IMR-90 (cell line): ENCODE measurements around the gene DBN1. TPM values are rescaled to one million over a fixed set of nuclear protein-coding genes. Genes with fewer than 3 reads are reported as not detected.
A peak's percentile ranks its signal among the peaks of the same experiment; 100 is the strongest.

Experiments
- ATAC-seq: fragments of 200-7000 bp; cut with Tn5 transposase; 2 replicates; pipeline ENCODE4 v1.9.1; 2020; ENCODE audit warnings: low read depth, mild to moderate bottlenecking, moderate library complexity
- BruUV-seq: library from RNA; stranded (reverse); fragments of 400-500 nt; replicated peaks from 2 replicates; lab custom pipeline; 2021; lab: Mats Ljungman, UMichigan
- CTCF ChIA-PET: fragments of 300-600 bp; formaldehyde crosslinking; extraction: SDS; loops from one replicate; lab custom pipeline; 2021; ENCODE audit warnings: antibody characterized with exemption; lab: Yijun Ruan, JAX
- POLR2A ChIA-PET: fragments of 300-600 bp; sonication (Branson Sonifier 250); formaldehyde crosslinking; loops from one replicate; lab custom pipeline; 2022; ENCODE audit warnings: antibody characterized with exemption; ENCODE audit not compliant: unreplicated experiment; lab: Charles Lee
- DNase-seq: peaks from one replicate; pipeline ENCODE4 v3.0.0; 2013
- H2AFZ ChIP-seq: replicated peaks from 2 replicates; pipeline ENCODE3; 2013; ENCODE audit warnings: low read length, mild to moderate bottlenecking; ENCODE audit not compliant: poor library complexity
- H2AK5ac ChIP-seq: 2 replicates; pipeline ENCODE4 v1.6.1; 2013; ENCODE audit warnings: low read depth, low read length, inconsistent platforms
- H2AK9ac ChIP-seq: replicated peaks from 2 replicates; pipeline ENCODE3; 2013; ENCODE audit warnings: mild to moderate bottlenecking, low read depth, low read length, moderate library complexity; ENCODE audit not compliant: poor library complexity
- H2BK120ac ChIP-seq: 2 replicates; pipeline ENCODE4 v1.6.1; 2013; ENCODE audit warnings: low read depth, low read length, inconsistent platforms
- H2BK15ac ChIP-seq: 3 replicates; pipeline ENCODE4 v1.6.1; 2013; ENCODE audit warnings: low read depth, low read length, inconsistent platforms
- H2BK20ac ChIP-seq: 2 replicates; pipeline ENCODE4 v1.6.1; 2013; ENCODE audit warnings: low read depth, mild to moderate bottlenecking, inconsistent platforms, low read length, moderate library complexity
- H2BK5ac ChIP-seq: 2 replicates; pipeline ENCODE4 v1.6.1; 2013; ENCODE audit warnings: mild to moderate bottlenecking, low read depth, low read length, inconsistent platforms; ENCODE audit not compliant: poor library complexity, severe bottlenecking
- H3K14ac ChIP-seq: replicated peaks from 2 replicates; pipeline ENCODE4 v1.6.1; 2013; ENCODE audit warnings: low read depth, low read length, inconsistent platforms
- H3K18ac ChIP-seq: 2 replicates; pipeline ENCODE4 v1.6.1; 2013; ENCODE audit warnings: low read depth, low read length, control low read depth
- H3K23ac ChIP-seq: 2 replicates; pipeline ENCODE4 v1.6.1; 2013; ENCODE audit warnings: low read depth, low read length, inconsistent platforms
- H3K27ac ChIP-seq: 2 replicates; pipeline ENCODE4 v1.5.1; 2013; ENCODE audit warnings: mild to moderate bottlenecking, control low read depth, low read length; ENCODE audit not compliant: insufficient read depth
- H3K27me3 ChIP-seq: 2 replicates; pipeline ENCODE4 v1.6.1; 2013; ENCODE audit warnings: low read length; ENCODE audit not compliant: control insufficient read depth, insufficient read depth
- H3K36me3 ChIP-seq: 2 replicates; pipeline ENCODE4 v1.6.1; 2013; ENCODE audit warnings: low read length, mixed read lengths; ENCODE audit not compliant: control insufficient read depth, insufficient read depth
- H3K4ac ChIP-seq: 2 replicates; pipeline ENCODE4 v1.6.1; 2013; ENCODE audit warnings: low read depth, low read length, inconsistent platforms
- H3K4me1 ChIP-seq: 2 replicates; pipeline ENCODE4 v1.6.1; 2013; ENCODE audit warnings: low read length, mixed read lengths; ENCODE audit not compliant: control insufficient read depth, insufficient read depth
- H3K4me2 ChIP-seq: 2 replicates; pipeline ENCODE4 v1.6.1; 2013; ENCODE audit warnings: low read depth, mild to moderate bottlenecking, control low read depth, low read length, moderate library complexity
- H3K4me3 ChIP-seq: 2 replicates; pipeline ENCODE4 v1.5.1; 2013; ENCODE audit warnings: low read depth, mild to moderate bottlenecking, control low read depth, low read length, moderate library complexity; ENCODE audit not compliant: insufficient read depth
- H3K56ac ChIP-seq: 2 replicates; pipeline ENCODE4 v1.6.1; 2013; ENCODE audit warnings: low read length, inconsistent platforms; ENCODE audit not compliant: insufficient read depth; ENCODE audit errors: extremely low read depth
- H3K79me1 ChIP-seq, 2 experiments: 2 replicates each; pipeline ENCODE4 v1.6.1; 2013; ENCODE audit warnings: low read length in 2 of 2, inconsistent platforms in 1 of 2, low read depth in 1 of 2
- H3K9ac ChIP-seq: 2 replicates; pipeline ENCODE4 v1.6.1; 2013; ENCODE audit warnings: low read depth, low read length, control low read depth
- H3K9me1 ChIP-seq: 2 replicates; pipeline ENCODE4 v1.6.1; 2013; ENCODE audit warnings: low read length, inconsistent platforms; ENCODE audit not compliant: insufficient read depth
- H3K9me3 ChIP-seq: 2 replicates; pipeline ENCODE4 v1.6.1; 2013; ENCODE audit warnings: low read length; ENCODE audit not compliant: control insufficient read depth, insufficient read depth
- H4K20me1 ChIP-seq: 2 replicates; pipeline ENCODE4 v1.6.1; 2013; ENCODE audit warnings: low read length, inconsistent platforms; ENCODE audit not compliant: insufficient read depth
- H4K5ac ChIP-seq: 2 replicates; pipeline ENCODE4 v1.6.1; 2013; ENCODE audit warnings: mild to moderate bottlenecking, low read depth, low read length, control low read depth
- H4K8ac ChIP-seq, 2 experiments: 2 replicates each; pipeline ENCODE4 v1.6.1; 2013; ENCODE audit warnings: low read depth in 2 of 2, low read length in 2 of 2, control low read depth in 1 of 2, inconsistent platforms in 1 of 2
- H4K91ac ChIP-seq: 2 replicates; pipeline ENCODE4 v1.6.1; 2013; ENCODE audit warnings: low read depth, low read length, inconsistent platforms; ENCODE audit not compliant: insufficient read depth
- BHLHE40 ChIP-seq: fragments of 150-350 bp; IDR thresholded peaks from 2 replicates; pipeline ENCODE4 v1.6.1; 2016; ENCODE audit warnings: mild to moderate bottlenecking, low read depth, low read length
- CEBPB ChIP-seq: IDR thresholded peaks from 2 replicates; pipeline ENCODE4 v1.6.1; 2012; ENCODE audit warnings: low read depth, low read length, improper control_type of control experiment
- CHD1 ChIP-seq: IDR thresholded peaks from 2 replicates; pipeline ENCODE4 v1.6.1; 2012; ENCODE audit warnings: low read depth, low read length, improper control_type of control experiment
- ELK1 ChIP-seq: fragments of 150-350 bp; IDR thresholded peaks from 2 replicates; pipeline ENCODE4 v1.6.1; 2016; ENCODE audit warnings: low read depth, mild to moderate bottlenecking, low read length, moderate library complexity, borderline replicate concordance
- FOS ChIP-seq: fragments of 150-350 bp; IDR thresholded peaks from 2 replicates; pipeline ENCODE4 v1.6.1; 2016; ENCODE audit warnings: low read depth, low read length
- MAFK ChIP-seq: IDR thresholded peaks from 2 replicates; pipeline ENCODE4 v1.6.1; 2012; ENCODE audit warnings: low read depth, low read length, improper control_type of control experiment
- MAZ ChIP-seq: IDR thresholded peaks from 2 replicates; pipeline ENCODE4 v1.6.1; 2012; ENCODE audit warnings: low read depth, mild to moderate bottlenecking, low read length, improper control_type of control experiment, moderate library complexity, borderline replicate concordance
- MXI1 ChIP-seq: IDR thresholded peaks from 2 replicates; pipeline ENCODE4 v1.6.1; 2012; ENCODE audit warnings: low read depth, mild to moderate bottlenecking, low read length, moderate library complexity, borderline replicate concordance
- NFE2L2 ChIP-seq: fragments of 150-350 bp; IDR thresholded peaks from 2 replicates; pipeline ENCODE4 v1.6.1; 2016; ENCODE audit warnings: low read depth, mild to moderate bottlenecking, low read length
- RAD21 ChIP-seq: IDR thresholded peaks from 2 replicates; pipeline ENCODE4 v1.6.1; 2012; ENCODE audit warnings: low read length, improper control_type of control experiment
- RCOR1 ChIP-seq: IDR thresholded peaks from 2 replicates; pipeline ENCODE4 v1.6.1; 2012; ENCODE audit warnings: mild to moderate bottlenecking, low read length, improper control_type of control experiment; ENCODE audit not compliant: insufficient replicate concordance
- RFX5 ChIP-seq: IDR thresholded peaks from 2 replicates; pipeline ENCODE4 v1.8.0; 2012; ENCODE audit warnings: low read depth, mild to moderate bottlenecking, low read length, moderate library complexity
- SMC3 ChIP-seq: fragments of 150-350 bp; IDR thresholded peaks from 2 replicates; pipeline ENCODE4 v1.6.1; 2016; ENCODE audit warnings: low read depth, mild to moderate bottlenecking, antibody characterized with exemption, low read length, moderate library complexity
- USF2 ChIP-seq: fragments of 150-350 bp; IDR thresholded peaks from 2 replicates; pipeline ENCODE4 v1.6.1; 2017; ENCODE audit warnings: mild to moderate bottlenecking, antibody characterized with exemption, low read length, low read depth
- WGBS, 2 experiments: methylation state at CpG; one replicate each; pipeline versions ENCODE4 v1.1.5 to v1.1.7; 2013; ENCODE audit warnings: missing lambda C conversion rate in 2 of 2; ENCODE audit not compliant: insufficient read length in 1 of 2; ENCODE audit errors: extremely low coverage in 2 of 2; 5-methylcytosine and 5-hydroxymethylcytosine counted together
- dilution Hi-C: fragments of 300-500 bp; cut with HindIII; formaldehyde crosslinking; loops from one replicate; pipeline ENCODE4 v1.14.3; 2018; ENCODE audit warnings: low sequenced_read_pairs; ENCODE audit not compliant: unreplicated experiment
- in situ Hi-C: fragments of 300-500 bp; cut with MboI; formaldehyde crosslinking; loops from 3 replicates; pipeline ENCODE4 v1.14.3; 2019; ENCODE audit warnings: low sequenced_read_pairs, inconsistent platforms, mixed read lengths
- intact Hi-C: fragments of 100-400 bp; cut with micrococcal nuclease; formaldehyde crosslinking; loops from 2 replicates; pipeline ENCODE4 v1.10.0; 2022
- polyA plus RNA-seq, 3 experiments: library from polyadenylated mRNA; depleted of rRNA; stranded (reverse); fragments of >200 nt; gene quantifications; 2 replicates each; pipeline ENCODE4 v1.2.3, GENCODE V29; 2012; ENCODE audit warnings: low replicate concordance in 1 of 3
- total RNA-seq: library from RNA; depleted of rRNA; stranded (reverse); fragments of >200 nt; gene quantifications from 2 replicates; pipeline ENCODE4 v1.2.3, GENCODE V29; 2012

Gene DBN1
- total and polyA plus RNA-seq, 2 of the 4 experiments (the other 2 are of a cell fraction): 122 to 187 TPM

GRCh38 chr5:177427919-177428573 is 45.4 kb downstream of the DBN1 start:
- WGBS, 2 experiments: 93% methylated on average over 6 of the region's 11 CpGs; no CpG with 5 or more reads in 1 of the 2 experiments
- Histone ChIP-seq H3K4me2 (peak overlapping the region; percentile 90; the same call in 1 of the 2 replicates), H3K56ac (no peak overlapping the region), H2BK120ac (no peak overlapping the region), H3K27ac (no peak overlapping the region), H4K91ac (no peak overlapping the region), H2AK9ac (peak overlapping the region; percentile 86), H3K14ac (no peak overlapping the region; the same call in 1 of the 2 replicates), H3K79me1 (peaks cover 13 to 49% of the 10 kb centered on the region in 2 experiments), H4K8ac (peak overlapping the region in 1 of 2 experiments; percentile 38; a peak in 1 of 4 replicates), H2BK15ac (no peak overlapping the region), H3K9ac (peak overlapping the region; percentile 64; the same call in 1 of the 2 replicates), H3K4me3 (no peak overlapping the region), H3K9me1 (peaks cover 15% of the 10 kb centered on the region), H4K20me1 (peaks cover 29% of the 10 kb centered on the region), H3K9me3 (no peaks in the 10 kb centered on the region), H2BK5ac (no peak overlapping the region), H2AFZ (no peak overlapping the region), H4K5ac (no peak overlapping the region), H3K4me1 (peaks cover 13% of the 10 kb centered on the region), H3K23ac (peak overlapping the region; percentile 71; the same call in 1 of the 2 replicates), H3K18ac (no peak overlapping the region), H3K27me3 (no peaks in the 10 kb centered on the region), H3K36me3 (peaks cover 10% of the 10 kb centered on the region; the same call in 1 of the 2 replicates), H2AK5ac (0 out of 2 replicates have a peak overlapping the region, but pooled peaks have one; percentile 18), H3K4ac (0 out of 2 replicates have a peak overlapping the region, but pooled peaks have one; percentile 37), H2BK20ac (no peak overlapping the region)
- POLR2A ChIA-PET: interaction anchor here (0.7 kb wide), 1 partner anchor 67 kb away, joined by 3 read pairs; no protein-coding TSS in a partner anchor
- TF ChIP-seq RCOR1: no peak
- no peak for TF ChIP-seq ELK1
- TF ChIP-seq RAD21: no peak
- TF ChIP-seq CEBPB: no peak
- TF ChIP-seq USF2: no peak
- no peak for TF ChIP-seq MAZ
- TF ChIP-seq SMC3: no peak
- no peak for TF ChIP-seq FOS
- TF ChIP-seq CHD1: no peak
- no peak for TF ChIP-seq MAFK
- TF ChIP-seq NFE2L2: no peak
- TF ChIP-seq RFX5: no peak
- TF ChIP-seq MXI1: no peak
- no peak for TF ChIP-seq BHLHE40
- in situ Hi-C loops (no loop called here), intact Hi-C loops (no loop called here), dilution Hi-C loops (no loop called here)
- no TSS peak for BruUV-seq
- ATAC-seq: no peak
- DNase-seq: no peak
- CTCF ChIA-PET: interaction anchor here (1.4 to 3.1 kb wide), 2 partner anchors 12 to 24 kb away, joined by 3 to 13 read pairs; no protein-coding TSS in a partner anchor
